GM19099 (cell line): Measurements from ENCODE around the gene ITGB3.
A peak's percentile ranks its signal among the peaks of the same experiment; 100 is the strongest.

Source experiments
- POLR2A ChIP-seq: IDR thresholded peaks from 3 replicates; pipeline ENCODE4 v1.6.1; 2011; ENCODE audit warnings: low read depth; ENCODE audit not compliant: insufficient read length; ENCODE audit errors: extremely low read depth

The ITGB3 gene

DNA sequence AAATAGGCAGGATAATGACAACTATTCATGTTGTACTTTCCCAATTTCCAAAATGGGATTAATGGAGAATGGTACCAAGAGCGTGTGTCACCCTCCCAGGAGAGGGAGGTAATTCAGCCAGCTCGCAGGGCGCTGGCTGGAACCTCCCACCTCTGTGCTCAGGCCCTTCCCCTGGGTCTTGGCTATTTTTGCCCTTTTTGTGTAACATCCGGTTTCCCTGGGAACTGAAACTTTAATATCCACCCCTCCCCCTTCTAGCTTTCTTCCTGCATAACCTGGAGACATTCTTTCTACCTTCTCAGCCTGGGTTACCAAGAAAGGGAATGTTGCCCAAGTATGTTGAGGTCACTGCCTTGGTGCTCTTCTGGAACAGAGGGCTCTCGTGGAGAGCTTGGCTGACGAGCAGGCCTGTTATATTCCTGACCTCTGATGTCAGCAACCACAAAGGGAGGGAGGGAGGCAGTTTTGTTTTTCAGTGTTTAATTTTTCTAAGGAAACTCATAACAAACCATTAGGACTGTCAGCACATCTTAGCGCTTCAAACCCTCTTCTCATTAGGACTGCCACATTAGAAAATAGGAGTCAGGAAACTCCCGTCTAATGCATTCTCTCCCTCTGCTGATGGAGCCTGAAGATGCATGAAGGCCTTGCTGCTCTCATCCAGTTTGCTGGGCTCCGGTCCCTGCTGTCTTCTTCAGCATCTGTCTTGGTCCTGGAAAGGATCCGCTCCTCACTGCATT lies 25.6 kb downstream of the ITGB3 start:
- TF ChIP-seq POLR2A = no peak

GRCh38 chr17:47280072-47280811 lies 26.6 kb downstream of the ITGB3 start:
- TF ChIP-seq POLR2A = no peak

DNA sequence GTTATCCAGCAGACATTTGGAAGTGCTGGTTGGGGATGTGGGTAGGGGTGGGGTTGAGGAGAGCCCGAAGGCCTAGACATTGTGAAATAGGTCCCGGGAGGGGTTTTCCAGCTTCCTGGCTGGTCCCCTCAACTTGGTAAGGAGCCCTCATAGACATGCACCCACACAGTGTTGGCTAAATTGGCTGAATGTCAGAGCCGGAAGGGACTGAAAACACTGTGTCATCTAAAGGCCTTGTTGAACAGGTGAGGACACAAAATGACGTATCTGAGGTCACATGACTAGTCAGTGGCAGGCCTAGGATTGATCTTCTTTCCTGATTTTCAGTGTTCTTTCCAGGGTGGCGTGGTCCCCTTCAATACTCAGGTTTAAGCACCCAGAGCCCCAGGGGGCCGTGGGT lies 27.6 kb downstream of the ITGB3 start:
- no peak for TF ChIP-seq POLR2A

GRCh38 chr17:47285003-47285402 lies 31.4 kb downstream of the ITGB3 start:
- no peak for TF ChIP-seq POLR2A

DNA sequence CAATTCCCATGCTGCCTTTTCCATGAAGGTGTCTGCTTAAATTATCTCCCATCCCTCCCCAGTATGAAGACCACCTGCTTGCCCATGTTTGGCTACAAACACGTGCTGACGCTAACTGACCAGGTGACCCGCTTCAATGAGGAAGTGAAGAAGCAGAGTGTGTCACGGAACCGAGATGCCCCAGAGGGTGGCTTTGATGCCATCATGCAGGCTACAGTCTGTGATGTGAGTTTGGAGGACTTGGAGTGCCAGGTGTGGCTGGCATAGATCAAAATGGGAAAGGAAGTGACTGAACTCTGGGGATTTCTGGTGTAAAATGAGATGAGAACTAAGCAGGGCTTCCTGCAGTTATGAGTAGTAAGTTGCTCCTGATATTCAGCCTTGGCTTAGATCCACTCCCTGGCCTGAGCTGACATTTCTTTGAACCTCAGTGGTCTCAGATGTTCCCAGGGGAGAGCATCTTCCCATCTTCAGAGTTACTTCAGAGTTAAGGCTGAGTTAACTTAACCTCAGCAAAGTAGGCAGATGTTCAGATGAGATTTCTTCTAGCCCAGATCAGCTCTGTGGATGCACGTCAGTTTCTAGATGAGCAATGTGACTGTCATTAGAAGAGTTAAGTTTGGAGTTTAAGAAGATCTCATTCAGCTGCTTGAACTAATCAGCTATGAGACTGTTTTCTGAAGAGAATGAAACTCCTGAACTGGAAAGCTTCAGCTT lies 32.7 kb downstream of the ITGB3 start:
- peak; percentile 26 for TF ChIP-seq POLR2A

- no peak for TF ChIP-seq POLR2A
These were observed 33.4 kb downstream of the ITGB3 start for GRCh38 chr17:47287068-47287467.

DNA sequence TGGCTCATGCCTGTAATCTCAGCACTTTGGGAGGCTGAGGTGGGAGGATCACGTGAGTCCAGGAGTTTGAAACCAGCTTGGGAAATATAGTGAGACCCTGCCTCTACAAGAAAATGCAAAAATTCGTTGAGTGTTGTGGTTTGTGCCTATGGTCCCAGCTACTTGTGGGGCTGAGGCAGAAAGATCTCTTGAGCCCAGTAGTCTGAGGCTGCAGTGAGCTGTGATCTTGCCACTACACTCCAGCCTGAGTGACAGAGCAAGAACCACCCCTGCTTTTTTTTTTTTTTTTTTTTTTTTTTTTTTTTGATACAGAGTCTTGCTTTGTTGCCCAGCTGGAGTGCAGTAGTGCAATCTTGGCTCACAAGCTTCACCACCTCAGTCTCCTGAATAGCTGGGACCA lies 34.0 kb downstream of the ITGB3 start:
- TF ChIP-seq POLR2A = no peak

- no peak for TF ChIP-seq POLR2A
These were observed 35.0 kb downstream of the ITGB3 start for GRCh38 chr17:47288531-47289116.

- no peak for TF ChIP-seq POLR2A
These were observed 35.7 kb downstream of the ITGB3 start for GRCh38 chr17:47289302-47289701.

GRCh38 chr17:47290870-47291241 lies 37.2 kb downstream of the ITGB3 start:
- no peak for TF ChIP-seq POLR2A

GRCh38 chr17:47291242-47291873 lies 37.7 kb downstream of the ITGB3 start:
- TF ChIP-seq POLR2A = no peak

DNA sequence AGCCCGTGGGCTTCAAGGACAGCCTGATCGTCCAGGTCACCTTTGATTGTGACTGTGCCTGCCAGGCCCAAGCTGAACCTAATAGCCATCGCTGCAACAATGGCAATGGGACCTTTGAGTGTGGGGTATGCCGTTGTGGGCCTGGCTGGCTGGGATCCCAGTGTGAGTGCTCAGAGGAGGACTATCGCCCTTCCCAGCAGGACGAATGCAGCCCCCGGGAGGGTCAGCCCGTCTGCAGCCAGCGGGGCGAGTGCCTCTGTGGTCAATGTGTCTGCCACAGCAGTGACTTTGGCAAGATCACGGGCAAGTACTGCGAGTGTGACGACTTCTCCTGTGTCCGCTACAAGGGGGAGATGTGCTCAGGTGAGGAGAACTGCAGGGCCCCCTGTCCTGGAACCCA lies 38.6 kb downstream of the ITGB3 start:
- no peak for TF ChIP-seq POLR2A

GRCh38 chr17:47295037-47295873 lies 41.6 kb downstream of the ITGB3 start:
- TF ChIP-seq POLR2A = no peak

DNA sequence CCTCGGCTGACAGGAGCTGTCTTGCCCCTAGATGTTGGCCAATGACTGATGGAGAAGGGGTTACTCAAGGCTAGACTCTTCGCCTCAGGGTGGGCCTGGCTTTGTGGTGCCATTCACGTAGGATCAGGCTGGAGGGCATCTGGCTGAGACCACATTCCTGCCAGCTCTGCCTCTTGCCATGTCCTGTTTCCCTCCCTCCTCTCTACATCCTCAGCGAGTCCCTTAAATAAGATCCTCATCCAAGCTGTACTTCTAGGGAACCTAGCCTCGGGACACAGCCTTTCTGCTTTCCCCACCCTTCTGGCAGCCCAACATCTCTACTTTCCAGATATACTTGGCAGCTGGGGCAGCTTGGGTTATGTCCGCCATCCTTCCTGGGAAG lies 42.2 kb downstream of the ITGB3 start:
- no peak for TF ChIP-seq POLR2A
